ENCODE data around the gene PCDHGA1.
A peak's percentile ranks its signal among the peaks of the same experiment; 100 is the strongest.
"Not testable (repeated sequence)": the region's sequence is repeated elsewhere in the genome, so short reads cannot be mapped to it uniquely, and the experiment has no call there.

The PCDHGA1 gene

DNA sequence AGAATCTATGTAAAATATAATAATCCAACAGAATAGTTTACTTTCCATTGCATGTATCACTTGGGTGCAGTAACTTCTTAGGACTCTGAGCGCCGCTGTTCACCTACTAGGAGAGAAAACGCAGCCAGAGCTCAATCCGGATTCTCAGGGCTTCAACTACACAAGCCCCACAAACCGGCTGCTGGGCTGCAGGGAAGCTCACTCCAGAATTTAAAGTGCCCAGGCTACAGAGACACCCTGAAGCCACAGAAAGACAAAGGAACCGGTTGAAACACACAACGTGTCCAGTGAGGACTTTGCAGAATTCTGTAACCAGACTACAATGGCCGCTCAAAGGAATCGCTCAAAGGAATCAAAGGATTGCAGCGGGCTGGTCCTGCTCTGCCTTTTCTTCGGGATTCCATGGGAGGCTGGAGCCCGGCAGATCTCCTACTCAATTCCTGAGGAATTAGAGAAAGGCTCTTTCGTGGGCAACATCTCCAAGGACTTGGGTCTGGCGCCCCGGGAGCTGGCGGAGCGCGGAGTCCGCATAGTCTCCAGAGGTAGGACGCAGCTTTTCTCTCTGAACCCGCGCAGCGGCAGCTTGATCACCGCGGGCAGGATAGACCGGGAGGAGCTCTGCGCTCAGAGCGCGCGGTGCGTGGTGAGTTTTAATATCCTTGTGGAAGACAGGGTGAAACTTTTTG lies 82.7 kb downstream of the PCDHGA1 start, which contains the start of gene PCDHGA10:
Gene PCDHGA10, plus strand, starts transcription at position 134 of the 686 bp plus-strand sequence. Its CDS starts 189 bp downstream, at position 323.
- no peak for DNase-seq (ENCODE audit: low read depth)

DNA sequence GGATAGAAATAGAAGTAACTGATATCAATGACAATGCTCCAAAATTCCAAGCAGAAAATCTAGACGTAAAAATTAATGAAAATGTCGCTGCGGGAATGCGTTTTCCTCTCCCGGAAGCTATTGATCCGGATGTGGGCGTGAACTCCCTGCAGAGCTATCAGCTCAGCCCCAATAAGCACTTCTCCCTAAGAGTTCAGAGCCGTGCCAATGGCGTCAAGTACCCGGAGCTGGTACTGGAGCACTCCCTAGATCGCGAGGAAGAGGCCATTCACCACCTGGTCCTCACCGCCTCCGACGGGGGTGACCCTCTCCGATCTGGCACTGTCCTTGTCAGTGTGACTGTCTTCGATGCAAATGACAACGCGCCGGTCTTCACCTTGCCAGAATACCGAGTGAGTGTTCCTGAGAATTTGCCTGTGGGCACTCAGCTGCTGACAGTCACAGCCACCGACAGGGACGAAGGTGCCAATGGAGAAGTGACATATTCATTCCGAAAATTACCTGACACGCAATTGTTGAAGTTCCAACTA lies 83.3 kb downstream of the PCDHGA1 start:
- no peak for DNase-seq (ENCODE audit: low read depth)

DNA sequence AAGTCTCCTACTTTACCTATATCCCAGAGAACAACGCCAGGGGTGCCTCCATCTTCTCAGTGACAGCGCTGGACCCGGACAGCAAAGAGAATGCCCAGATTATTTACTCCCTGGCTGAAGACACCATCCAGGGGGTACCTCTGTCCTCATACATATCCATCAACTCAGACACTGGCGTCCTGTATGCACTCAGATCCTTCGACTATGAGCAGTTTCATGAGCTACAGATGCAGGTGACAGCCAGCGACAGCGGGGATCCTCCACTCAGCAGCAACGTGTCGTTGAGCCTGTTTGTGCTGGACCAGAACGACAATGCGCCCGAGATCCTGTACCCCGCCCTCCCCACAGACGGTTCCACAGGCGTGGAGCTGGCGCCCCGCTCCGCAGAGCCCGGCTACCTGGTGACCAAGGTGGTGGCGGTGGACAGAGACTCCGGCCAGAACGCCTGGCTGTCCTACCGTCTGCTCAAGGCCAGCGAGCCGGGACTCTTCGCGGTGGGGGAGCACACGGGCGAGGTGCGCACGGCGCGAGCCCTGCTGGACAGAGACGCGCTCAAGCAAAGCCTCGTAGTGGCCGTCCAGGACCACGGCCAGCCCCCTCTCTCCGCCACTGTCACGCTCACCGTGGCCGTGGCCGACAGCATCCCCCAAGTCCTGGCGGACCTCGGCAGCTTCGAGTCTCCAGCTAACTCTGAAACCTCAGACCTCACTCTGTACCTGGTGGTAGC lies 84.4 kb downstream of the PCDHGA1 start:
- DNase-seq (ENCODE audit: low read depth), result not testable (repeated sequence)

DNA sequence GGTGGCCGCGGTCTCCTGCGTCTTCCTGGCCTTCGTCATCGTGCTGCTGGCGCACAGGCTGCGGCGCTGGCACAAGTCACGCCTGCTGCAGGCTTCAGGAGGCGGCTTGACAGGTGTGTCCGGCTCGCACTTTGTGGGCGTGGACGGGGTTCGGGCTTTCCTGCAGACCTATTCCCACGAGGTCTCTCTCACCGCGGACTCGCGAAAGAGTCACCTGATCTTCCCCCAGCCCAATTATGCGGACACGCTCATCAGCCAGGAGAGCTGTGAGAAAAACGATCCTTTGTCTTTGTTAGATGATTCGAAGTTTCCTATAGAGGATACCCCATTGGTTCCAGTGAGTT lies 84.9 kb downstream of the PCDHGA1 start:
- not testable (repeated sequence) for DNase-seq (ENCODE audit: low read depth)

DNA sequence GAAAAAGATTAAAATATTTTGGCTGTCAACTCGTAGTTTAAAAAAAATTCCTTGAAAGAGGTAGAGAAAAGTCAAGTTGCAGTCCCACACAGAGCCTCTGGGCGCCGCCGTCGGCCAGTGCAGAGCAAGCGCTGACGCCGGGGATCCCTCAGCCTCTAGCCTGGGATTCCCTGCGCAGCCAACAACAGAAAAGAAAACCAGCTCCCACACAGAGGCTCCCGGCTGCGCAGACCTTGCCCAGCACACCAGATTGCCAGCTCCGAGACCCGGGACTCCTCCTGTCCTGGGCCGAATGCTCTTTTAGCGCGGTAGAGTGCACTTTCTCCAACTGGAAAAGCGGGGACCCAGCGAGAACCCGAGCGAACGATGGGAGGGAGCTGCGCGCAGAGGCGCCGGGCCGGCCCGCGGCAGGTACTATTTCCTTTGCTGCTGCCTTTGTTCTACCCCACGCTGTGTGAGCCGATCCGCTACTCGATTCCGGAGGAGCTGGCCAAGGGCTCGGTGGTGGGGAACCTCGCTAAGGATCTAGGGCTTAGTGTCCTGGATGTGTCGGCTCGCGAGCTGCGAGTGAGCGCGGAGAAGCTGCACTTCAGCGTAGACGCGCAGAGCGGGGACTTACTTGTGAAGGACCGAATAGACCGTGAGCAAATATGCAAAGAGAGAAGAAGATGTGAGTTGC lies 87.3 kb downstream of the PCDHGA1 start, which contains the start of gene PCDHGB7:
Gene PCDHGB7, plus strand, starts transcription at position 184 of the 679 bp plus-strand sequence. Its CDS starts 183 bp downstream, at position 367.
- DNase-seq (ENCODE audit: low read depth), result peak; percentile 57

DNA sequence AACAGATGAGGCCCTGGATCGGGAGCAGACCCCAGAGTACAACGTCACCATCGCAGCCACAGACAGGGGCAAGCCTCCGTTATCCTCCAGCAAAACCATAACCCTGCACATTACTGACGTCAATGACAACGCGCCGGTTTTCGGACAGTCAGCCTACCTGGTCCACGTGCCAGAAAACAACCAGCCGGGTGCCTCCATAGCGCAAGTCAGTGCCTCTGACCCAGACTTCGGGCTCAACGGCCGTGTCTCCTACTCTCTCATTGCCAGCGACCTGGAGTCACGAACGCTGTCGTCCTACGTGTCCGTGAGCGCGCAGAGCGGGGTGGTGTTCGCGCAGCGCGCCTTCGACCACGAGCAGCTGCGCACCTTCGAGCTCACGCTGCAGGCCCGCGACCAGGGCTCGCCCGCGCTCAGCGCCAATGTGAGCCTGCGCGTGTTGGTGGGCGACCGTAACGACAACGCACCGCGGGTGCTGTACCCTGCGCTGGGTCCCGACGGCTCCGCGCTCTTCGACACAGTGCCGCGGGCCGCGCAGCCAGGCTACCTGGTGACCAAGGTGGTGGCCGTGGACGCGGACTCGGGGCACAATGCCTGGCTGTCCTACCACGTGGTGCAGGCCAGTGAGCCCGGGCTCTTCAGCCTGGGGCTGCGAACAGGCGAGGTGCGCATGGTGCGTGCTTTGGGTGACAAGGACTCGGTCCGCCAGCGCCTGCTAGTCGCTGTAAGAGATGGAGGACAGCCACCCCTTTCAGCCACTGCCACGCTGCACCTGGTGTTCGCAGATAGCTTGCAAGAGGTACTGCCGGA lies 89.0 kb downstream of the PCDHGA1 start:
- no peak for DNase-seq (ENCODE audit: low read depth)

DNA sequence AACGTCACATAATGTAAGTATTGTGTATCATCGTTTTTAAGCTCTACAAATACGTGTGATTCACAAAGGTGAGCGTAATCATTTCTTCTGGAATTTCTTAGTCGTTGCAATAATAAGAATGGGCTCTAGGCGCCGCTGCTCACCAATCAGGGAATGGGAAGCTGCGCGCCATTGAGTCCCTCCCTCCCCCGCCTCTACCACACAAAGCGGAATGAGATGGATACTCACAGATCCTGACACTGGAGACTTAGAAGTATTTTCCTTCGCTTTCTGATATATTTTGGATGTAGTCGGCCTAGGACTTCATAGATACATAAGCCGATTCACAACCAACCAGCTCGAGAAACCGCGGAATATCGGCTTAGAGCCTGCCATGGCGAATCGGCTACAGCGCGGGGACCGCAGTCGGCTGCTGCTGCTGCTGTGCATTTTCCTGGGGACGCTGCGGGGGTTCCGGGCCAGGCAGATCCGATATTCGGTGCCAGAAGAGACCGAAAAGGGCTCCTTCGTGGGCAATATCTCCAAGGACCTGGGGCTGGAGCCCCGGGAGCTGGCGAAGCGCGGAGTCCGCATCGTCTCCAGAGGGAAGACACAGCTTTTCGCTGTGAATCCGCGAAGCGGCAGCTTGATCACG lies 90.7 kb downstream of the PCDHGA1 start, which contains the start of gene PCDHGA11:
Gene PCDHGA11, plus strand, starts transcription at position 197 of the 634 bp plus-strand sequence. Its CDS starts 177 bp downstream, at position 374.
- no peak for DNase-seq (ENCODE audit: low read depth)

DNA sequence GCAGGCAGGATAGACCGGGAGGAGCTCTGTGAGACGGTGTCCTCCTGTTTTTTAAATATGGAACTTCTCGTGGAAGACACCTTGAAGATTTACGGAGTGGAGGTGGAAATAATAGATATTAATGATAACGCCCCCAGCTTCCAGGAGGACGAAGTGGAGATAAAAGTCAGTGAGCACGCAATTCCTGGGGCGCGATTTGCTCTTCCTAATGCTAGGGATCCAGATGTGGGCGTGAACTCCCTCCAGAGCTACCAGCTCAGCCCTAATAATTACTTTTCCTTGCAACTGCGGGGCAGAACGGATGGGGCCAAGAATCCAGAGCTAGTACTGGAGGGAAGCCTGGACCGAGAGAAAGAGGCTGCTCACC lies 91.2 kb downstream of the PCDHGA1 start:
- DNase-seq (ENCODE audit: low read depth), result no peak

DNA sequence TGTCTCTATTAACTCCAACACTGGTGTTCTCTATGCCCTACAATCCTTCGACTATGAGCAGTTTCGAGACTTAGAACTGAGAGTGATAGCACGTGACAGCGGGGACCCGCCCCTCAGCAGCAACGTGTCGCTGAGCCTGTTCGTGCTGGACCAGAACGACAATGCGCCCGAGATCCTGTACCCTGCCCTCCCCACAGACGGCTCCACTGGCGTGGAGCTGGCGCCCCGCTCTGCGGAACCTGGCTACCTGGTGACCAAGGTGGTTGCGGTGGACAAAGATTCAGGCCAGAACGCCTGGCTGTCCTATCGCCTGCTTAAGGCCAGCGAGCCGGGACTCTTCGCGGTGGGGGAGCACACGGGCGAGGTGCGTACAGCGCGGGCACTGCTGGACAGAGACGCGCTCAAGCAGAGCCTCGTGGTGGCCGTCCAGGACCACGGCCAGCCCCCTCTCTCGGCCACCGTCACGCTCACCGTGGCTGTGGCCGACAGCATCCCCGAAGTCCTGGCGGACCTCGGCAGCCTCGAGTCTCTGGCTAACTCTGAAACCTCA lies 92.5 kb downstream of the PCDHGA1 start:
- DNase-seq (ENCODE audit: low read depth), result no peak

DNA sequence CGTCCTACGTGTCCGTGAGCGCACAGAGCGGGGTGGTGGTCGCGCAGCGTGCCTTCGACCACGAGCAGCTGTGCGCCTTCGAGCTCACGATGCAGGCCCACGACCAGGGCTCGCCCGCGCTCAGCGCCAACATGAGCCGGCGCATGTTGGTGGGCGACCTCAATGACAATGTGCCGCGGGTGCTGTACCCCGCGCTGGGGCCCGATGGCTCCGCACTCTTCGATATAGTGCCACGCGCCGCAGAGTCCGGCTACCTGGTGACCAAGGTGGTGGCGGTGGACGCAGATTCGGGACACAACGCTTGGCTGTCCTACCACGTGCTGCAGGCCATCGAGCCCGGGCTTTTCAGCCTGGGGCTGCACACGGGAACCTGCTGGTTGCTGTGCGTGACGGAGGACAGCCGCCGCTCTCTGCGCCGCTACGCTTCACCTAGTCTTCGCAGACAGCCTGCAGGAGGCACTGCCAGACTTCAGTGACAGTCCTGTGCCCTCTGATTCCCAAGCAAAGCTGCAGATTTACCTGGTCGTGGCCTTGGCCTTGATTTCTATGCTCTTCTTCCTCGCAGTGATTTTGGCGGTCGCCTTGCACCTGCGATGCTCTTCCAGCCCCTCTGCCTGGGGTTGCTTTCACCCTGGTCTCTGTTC lies 97.6 kb downstream of the PCDHGA1 start:
- no peak for DNase-seq (ENCODE audit: low read depth)

DNA sequence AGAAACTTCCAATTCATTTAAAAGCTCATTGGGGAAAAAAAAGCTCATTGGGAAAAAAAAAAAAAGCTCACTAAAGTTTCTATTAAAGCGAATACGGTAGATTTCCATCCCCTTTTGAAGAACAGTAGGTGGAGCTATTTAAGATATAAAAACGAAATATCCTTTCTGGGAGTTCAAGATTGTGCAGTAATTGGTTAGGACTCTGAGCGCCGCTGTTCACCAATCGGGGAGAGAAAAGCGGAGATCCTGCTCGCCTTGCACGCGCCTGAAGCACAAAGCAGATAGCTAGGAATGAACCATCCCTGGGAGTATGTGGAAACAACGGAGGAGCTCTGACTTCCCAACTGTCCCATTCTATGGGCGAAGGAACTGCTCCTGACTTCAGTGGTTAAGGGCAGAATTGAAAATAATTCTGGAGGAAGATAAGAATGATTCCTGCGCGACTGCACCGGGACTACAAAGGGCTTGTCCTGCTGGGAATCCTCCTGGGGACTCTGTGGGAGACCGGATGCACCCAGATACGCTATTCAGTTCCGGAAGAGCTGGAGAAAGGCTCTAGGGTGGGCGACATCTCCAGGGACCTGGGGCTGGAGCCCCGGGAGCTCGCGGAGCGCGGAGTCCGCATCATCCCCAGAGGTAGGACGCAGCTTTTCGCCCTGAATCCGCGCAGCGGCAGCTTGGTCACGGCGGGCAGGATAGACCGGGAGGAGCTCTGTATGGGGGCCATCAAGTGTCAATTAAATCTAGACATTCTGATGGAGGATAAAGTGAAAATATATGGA lies 100.2 kb downstream of the PCDHGA1 start, which contains the start of gene PCDHGA12:
Gene PCDHGA12, plus strand, starts transcription at position 176 of the 782 bp plus-strand sequence. Its CDS starts 253 bp downstream, at position 429.
- peak; percentile 68 for DNase-seq (ENCODE audit: low read depth)

DNA sequence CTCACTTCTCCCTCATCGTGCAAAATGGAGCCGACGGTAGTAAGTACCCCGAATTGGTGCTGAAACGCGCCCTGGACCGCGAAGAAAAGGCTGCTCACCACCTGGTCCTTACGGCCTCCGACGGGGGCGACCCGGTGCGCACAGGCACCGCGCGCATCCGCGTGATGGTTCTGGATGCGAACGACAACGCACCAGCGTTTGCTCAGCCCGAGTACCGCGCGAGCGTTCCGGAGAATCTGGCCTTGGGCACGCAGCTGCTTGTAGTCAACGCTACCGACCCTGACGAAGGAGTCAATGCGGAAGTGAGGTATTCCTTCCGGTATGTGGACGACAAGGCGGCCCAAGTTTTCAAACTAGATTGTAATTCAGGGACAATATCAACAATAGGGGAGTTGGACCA lies 101.0 kb downstream of the PCDHGA1 start:
- DNase-seq (ENCODE audit: low read depth), result no peak

DNA sequence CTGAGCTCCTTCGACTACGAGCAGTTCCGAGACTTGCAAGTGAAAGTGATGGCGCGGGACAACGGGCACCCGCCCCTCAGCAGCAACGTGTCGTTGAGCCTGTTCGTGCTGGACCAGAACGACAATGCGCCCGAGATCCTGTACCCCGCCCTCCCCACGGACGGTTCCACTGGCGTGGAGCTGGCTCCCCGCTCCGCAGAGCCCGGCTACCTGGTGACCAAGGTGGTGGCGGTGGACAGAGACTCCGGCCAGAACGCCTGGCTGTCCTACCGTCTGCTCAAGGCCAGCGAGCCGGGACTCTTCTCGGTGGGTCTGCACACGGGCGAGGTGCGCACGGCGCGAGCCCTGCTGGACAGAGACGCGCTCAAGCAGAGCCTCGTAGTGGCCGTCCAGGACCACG lies 102.0 kb downstream of the PCDHGA1 start:
- not testable (repeated sequence) for DNase-seq (ENCODE audit: low read depth)

DNA sequence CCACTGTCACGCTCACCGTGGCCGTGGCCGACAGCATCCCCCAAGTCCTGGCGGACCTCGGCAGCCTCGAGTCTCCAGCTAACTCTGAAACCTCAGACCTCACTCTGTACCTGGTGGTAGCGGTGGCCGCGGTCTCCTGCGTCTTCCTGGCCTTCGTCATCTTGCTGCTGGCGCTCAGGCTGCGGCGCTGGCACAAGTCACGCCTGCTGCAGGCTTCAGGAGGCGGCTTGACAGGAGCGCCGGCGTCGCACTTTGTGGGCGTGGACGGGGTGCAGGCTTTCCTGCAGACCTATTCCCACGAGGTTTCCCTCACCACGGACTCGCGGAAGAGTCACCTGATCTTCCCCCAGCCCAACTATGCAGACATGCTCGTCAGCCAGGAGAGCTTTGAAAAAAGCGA lies 102.4 kb downstream of the PCDHGA1 start:
- not testable (repeated sequence) for DNase-seq (ENCODE audit: low read depth)

DNA sequence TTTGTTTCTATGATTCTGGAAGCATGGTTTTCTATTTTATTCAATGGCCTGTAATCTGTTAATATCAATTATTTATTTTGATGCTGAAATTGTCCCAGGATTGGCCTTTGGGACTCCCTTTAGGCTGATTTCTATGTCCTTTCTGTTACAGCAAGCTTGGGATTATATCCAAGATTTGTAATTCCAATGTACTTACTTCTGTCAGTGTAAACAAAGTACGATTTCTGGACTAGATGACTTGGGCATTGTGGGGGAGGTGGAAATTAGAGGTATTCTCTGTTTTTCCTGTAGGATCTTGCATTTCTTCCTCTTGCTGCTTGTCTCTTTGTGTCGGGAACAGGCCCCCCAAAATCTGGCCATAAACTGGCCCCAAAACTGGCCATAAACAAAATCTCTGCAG lies 103.7 kb downstream of the PCDHGA1 start:
- no peak for DNase-seq (ENCODE audit: low read depth)

DNA sequence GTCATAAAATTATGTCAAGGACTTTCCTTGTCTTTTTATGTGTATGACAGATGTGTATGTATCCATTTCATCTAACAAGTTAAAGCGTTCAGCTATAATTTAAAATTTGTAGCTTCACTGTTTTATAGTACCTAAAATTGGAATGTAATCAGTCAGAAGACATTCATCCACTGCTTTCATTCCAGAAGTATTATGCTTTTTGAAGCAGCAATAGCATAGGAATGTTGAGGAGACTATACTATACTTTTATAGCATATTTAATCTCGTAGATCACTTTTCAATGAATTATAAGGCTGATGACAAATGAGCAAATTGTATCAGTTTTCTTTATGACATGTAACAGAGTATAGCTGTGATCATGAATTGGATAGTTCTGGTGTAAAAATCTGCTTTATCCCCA lies 106.9 kb downstream of the PCDHGA1 start:
- DNase-seq (ENCODE audit: low read depth), result no peak

DNA sequence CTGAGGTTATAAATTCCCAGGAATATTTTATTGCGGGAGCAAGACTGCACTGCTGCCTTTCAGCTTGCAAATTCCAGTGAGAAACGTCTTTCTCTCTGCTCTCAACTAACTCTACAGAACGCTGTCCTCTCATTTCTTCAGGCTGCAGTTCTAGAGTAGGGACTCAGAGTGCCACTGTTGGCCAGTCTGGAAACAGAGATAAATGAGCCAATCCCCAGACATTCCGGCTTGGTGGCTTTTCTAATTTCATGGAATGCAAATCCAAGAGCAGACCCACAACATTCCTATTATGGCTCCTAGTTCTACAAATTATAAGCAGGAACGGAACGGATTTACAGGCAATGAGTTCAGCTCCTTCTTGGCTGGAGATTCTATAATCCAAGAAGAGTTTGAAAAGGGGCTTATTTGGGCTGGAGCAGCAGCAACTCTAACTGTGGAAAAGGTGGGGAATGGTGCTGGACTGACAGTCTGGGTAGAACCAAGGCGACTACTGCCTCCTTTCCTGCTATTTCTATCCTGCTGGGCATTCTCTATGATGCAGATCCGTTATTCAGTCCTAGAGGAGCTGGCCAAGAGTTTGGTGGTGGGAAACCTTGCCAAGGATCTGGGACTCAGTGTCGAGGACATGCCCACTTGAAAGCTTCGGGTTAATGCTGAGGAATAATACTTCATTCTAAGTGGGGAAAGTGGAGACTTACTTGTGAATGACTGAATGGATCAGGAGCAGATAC lies 109.3 kb downstream of the PCDHGA1 start:
- no peak for DNase-seq (ENCODE audit: low read depth)

DNA sequence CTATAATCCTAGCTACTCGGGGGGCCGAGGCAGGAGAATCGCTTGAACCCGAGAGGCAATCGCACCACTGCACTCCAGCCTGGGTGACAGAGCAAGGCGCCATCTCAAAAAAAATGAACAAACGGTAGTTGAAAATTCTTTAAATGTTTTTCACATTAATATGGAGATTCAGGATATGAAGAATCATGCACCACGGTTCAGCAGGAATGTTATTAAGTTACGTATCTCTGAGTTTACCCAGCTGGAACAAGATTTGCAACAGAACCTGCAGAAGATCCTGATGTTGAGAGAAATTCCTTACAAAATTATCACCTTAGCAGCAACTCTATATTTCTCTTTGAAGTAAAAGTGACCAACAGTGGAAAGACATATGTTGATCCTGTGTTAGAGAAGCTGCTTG lies 110.0 kb downstream of the PCDHGA1 start:
- no peak for DNase-seq (ENCODE audit: low read depth)
